H1 (cell line): ENCODE results near the gene C11orf98. TPM values are rescaled to one million over a fixed set of nuclear protein-coding genes. Genes with fewer than 3 reads are reported as not detected.

Experiments used
- CTCF ChIA-PET: fragments of 300-600 bp; sonication (Branson Sonifier 250); formaldehyde crosslinking; loops from one replicate; lab custom pipeline; 2021; ENCODE audit not compliant: partially characterized antibody; lab: Charles Lee
- POLR2A ChIA-PET: fragments of 300-600 bp; sonication (Branson Sonifier 250); formaldehyde crosslinking; loops from one replicate; lab custom pipeline; 2021; ENCODE audit warnings: inconsistent platforms; ENCODE audit not compliant: partially characterized antibody; lab: Charles Lee
- DNase-seq, 2 experiments: peaks; one replicate each; pipeline versions ENCODE4 v3.0.0 to v3.0.0-alpha.2; 2010 to 2022; ENCODE audit warnings: low spot score in 2 of 2, low read depth in 1 of 2, mixed read lengths in 1 of 2
- FAIRE-seq: peaks from 2 replicates; lab custom pipeline; 2011; peaks lifted over from hg19 to GRCh38; lab: Jason Lieb, UNC
- H2AFZ ChIP-seq: 2 replicates; pipeline ENCODE4 v1.8.1; 2012; ENCODE audit warnings: low read length, inconsistent platforms
- H2AK5ac ChIP-seq: 2 replicates; pipeline ENCODE4 v1.6.1; 2013; ENCODE audit warnings: low read depth, low read length
- H2BK120ac ChIP-seq: replicated peaks from 2 replicates; pipeline ENCODE3; 2013; ENCODE audit warnings: low read depth, low read length, inconsistent platforms
- H2BK12ac ChIP-seq: 2 replicates; pipeline ENCODE4 v1.6.1; 2013; ENCODE audit warnings: low read depth, low read length
- H2BK15ac ChIP-seq: 2 replicates; pipeline ENCODE4 v1.6.1; 2013; ENCODE audit warnings: low read length
- H2BK20ac ChIP-seq: 2 replicates; pipeline ENCODE4 v1.6.1; 2013; ENCODE audit warnings: low read length
- H2BK5ac ChIP-seq: 2 replicates; pipeline ENCODE4 v1.6.1; 2013; ENCODE audit warnings: low read depth, low read length
- H3K14ac ChIP-seq: 2 replicates; pipeline ENCODE4 v1.6.1; 2013; ENCODE audit warnings: inconsistent platforms; ENCODE audit not compliant: insufficient read length
- H3K18ac ChIP-seq: 2 replicates; pipeline ENCODE4 v1.6.1; 2013; ENCODE audit warnings: low read length; ENCODE audit errors: extremely low read depth
- H3K23ac ChIP-seq: 2 replicates; pipeline ENCODE4 v1.6.1; 2013; ENCODE audit warnings: inconsistent platforms; ENCODE audit not compliant: insufficient read length
- H3K23me2 ChIP-seq: 2 replicates; pipeline ENCODE4 v1.6.1; 2013; ENCODE audit warnings: low read depth, low read length
- H3K27ac ChIP-seq: 2 replicates; pipeline ENCODE4 v1.6.1; 2011; ENCODE audit warnings: low read depth, low read length, inconsistent platforms
- H3K27me3 ChIP-seq, 4 experiments: replicated peaks in 1 of 4; 1 replicate in 1 of 4; 2 replicates in 3 of 4; pipeline versions ENCODE4 v1.6.1 to v1.8.1; 2011 to 2013; ENCODE audit warnings: low read length in 3 of 4, mild to moderate bottlenecking in 3 of 4, inconsistent platforms in 2 of 4, mixed read lengths in 2 of 4, moderate library complexity in 1 of 4; ENCODE audit not compliant: control insufficient read depth in 3 of 4, insufficient read depth in 3 of 4; ENCODE audit errors: extremely low read depth in 1 of 4
- H3K36me3 ChIP-seq, 4 experiments: 2 replicates each; pipeline versions ENCODE4 v1.6.1 to v1.8.1; 2011 to 2013; ENCODE audit warnings: mild to moderate bottlenecking in 4 of 4, low read length in 3 of 4, moderate library complexity in 2 of 4, control low read depth in 1 of 4, inconsistent platforms in 1 of 4; ENCODE audit not compliant: insufficient read depth in 4 of 4, control insufficient read depth in 2 of 4
- H3K4ac ChIP-seq: replicated peaks from 2 replicates; pipeline ENCODE3; 2013; ENCODE audit warnings: low read length, low read depth, mixed read lengths, inconsistent platforms; ENCODE audit not compliant: insufficient read length
- H3K4me1 ChIP-seq, 4 experiments: replicated peaks in 1 of 4; 1 replicate in 1 of 4; 2 replicates in 3 of 4; pipeline versions ENCODE4 v1.6.1 to v1.8.1; 2011 to 2013; ENCODE audit warnings: low read length in 3 of 4, inconsistent platforms in 2 of 4, mixed read lengths in 1 of 4; ENCODE audit not compliant: insufficient read depth in 4 of 4, control insufficient read depth in 3 of 4
- H3K4me2 ChIP-seq, 2 experiments: 2 replicates each; pipeline versions ENCODE4 v1.6.1 to v1.8.1; 2011 to 2013; ENCODE audit warnings: low read depth in 2 of 2, low read length in 2 of 2, control low read depth in 1 of 2, inconsistent platforms in 1 of 2, mild to moderate bottlenecking in 1 of 2; ENCODE audit not compliant: insufficient read depth in 1 of 2
- H3K4me3 ChIP-seq, 4 experiments: fragments of 200-600, 300-600 bp in 1 of 4; sonication (generic), shearing (Covaris generic), sonication (Bioruptor Twin) in 1 of 4; 2 replicates each; pipeline versions ENCODE4 v1.5.1 to v1.8.1; 2011 to 2016; ENCODE audit warnings: low read length in 4 of 4, low read depth in 3 of 4, control low read depth in 2 of 4, inconsistent platforms in 2 of 4, mild to moderate bottlenecking in 2 of 4, mixed read lengths in 1 of 4, moderate library complexity in 1 of 4; ENCODE audit not compliant: insufficient read depth in 2 of 4; ENCODE audit errors: extremely low read depth in 1 of 4
- H3K56ac ChIP-seq: replicated peaks from 2 replicates; pipeline ENCODE3; 2013; ENCODE audit warnings: low read depth, mild to moderate bottlenecking, mixed read lengths, low read length, inconsistent platforms; ENCODE audit not compliant: insufficient read length
- H3K79me1 ChIP-seq: 2 replicates; pipeline ENCODE4 v1.6.1; 2013; ENCODE audit warnings: low read depth, low read length, control low read depth
- H3K79me2 ChIP-seq, 2 experiments: 2 replicates each; pipeline versions ENCODE4 v1.6.1 to v1.8.1; 2012 to 2013; ENCODE audit warnings: low read length in 2 of 2, mild to moderate bottlenecking in 2 of 2, inconsistent platforms in 1 of 2; ENCODE audit not compliant: insufficient read depth in 2 of 2, control insufficient read depth in 1 of 2
- H3K9ac ChIP-seq, 4 experiments: replicated peaks in 1 of 4; 1 replicate in 1 of 4; 2 replicates in 3 of 4; pipeline versions ENCODE4 v1.6.1 to v1.8.1; 2011 to 2013; ENCODE audit warnings: low read depth in 3 of 4, low read length in 3 of 4, control low read depth in 2 of 4, mild to moderate bottlenecking in 2 of 4, moderate library complexity in 2 of 4, inconsistent platforms in 1 of 4; ENCODE audit errors: extremely low read depth in 1 of 4
- H3K9me3 ChIP-seq, 2 experiments: 2 replicates each; pipeline versions ENCODE4 v1.6.1 to v1.8.1; 2012 to 2013; ENCODE audit warnings: mild to moderate bottlenecking in 2 of 2, moderate library complexity in 2 of 2, control low read depth in 1 of 2, inconsistent platforms in 1 of 2, low read depth in 1 of 2, low read length in 1 of 2, mixed read lengths in 1 of 2; ENCODE audit not compliant: insufficient read depth in 2 of 2
- H4K20me1 ChIP-seq, 2 experiments: replicated peaks in 1 of 2; 2 replicates each; pipeline versions ENCODE3 to v1.8.1; 2011 to 2013; ENCODE audit warnings: inconsistent platforms in 2 of 2, low read length in 2 of 2, mild to moderate bottlenecking in 1 of 2; ENCODE audit not compliant: insufficient read depth in 2 of 2, control insufficient read depth in 1 of 2
- H4K5ac ChIP-seq: 2 replicates; pipeline ENCODE4 v1.6.1; 2013; ENCODE audit warnings: low read length, low read depth, mixed read lengths, inconsistent platforms; ENCODE audit not compliant: insufficient read length
- H4K8ac ChIP-seq: 2 replicates; pipeline ENCODE4 v1.8.0; 2013; ENCODE audit warnings: mild to moderate bottlenecking, moderate library complexity, low read length, inconsistent platforms; ENCODE audit not compliant: insufficient read depth; ENCODE audit errors: extremely low read depth
- H4K91ac ChIP-seq: replicated peaks from 2 replicates; pipeline ENCODE3; 2013; ENCODE audit warnings: low read length, mixed read lengths, inconsistent platforms; ENCODE audit not compliant: insufficient read length
- BACH1 ChIP-seq: IDR thresholded peaks from 2 replicates; pipeline ENCODE4 v1.6.1; 2012; ENCODE audit warnings: low read length, improper control_type of control experiment
- CEBPB ChIP-seq: IDR thresholded peaks from 2 replicates; pipeline ENCODE4 v1.6.1; 2012; ENCODE audit warnings: low read depth, low read length
- CTBP2 ChIP-seq: IDR thresholded peaks from 2 replicates; pipeline ENCODE4 v1.7.0; 2011; ENCODE audit warnings: borderline replicate concordance, mild to moderate bottlenecking, moderate library complexity, mixed read lengths, low read length; ENCODE audit not compliant: insufficient read depth, insufficient read length
- E2F6 ChIP-seq: IDR thresholded peaks from 2 replicates; pipeline ENCODE4 v1.6.1; 2012; ENCODE audit warnings: inconsistent platforms
- EP300 ChIP-seq, 2 experiments: IDR thresholded peaks; 1 replicate in 1 of 2; 2 replicates in 1 of 2; pipeline ENCODE4 v1.6.1; 2011 to 2012; ENCODE audit warnings: low read depth in 2 of 2, low read length in 2 of 2, mild to moderate bottlenecking in 2 of 2, borderline replicate concordance in 1 of 2, inconsistent platforms in 1 of 2, moderate library complexity in 1 of 2
- EZH2 ChIP-seq: fragments of 200-600 bp; sonication (generic); IDR thresholded peaks from 2 replicates; pipeline ENCODE4 v1.7.1; 2012; ENCODE audit warnings: low read depth, mild to moderate bottlenecking, moderate library complexity, low read length, inconsistent platforms; ENCODE audit not compliant: severe bottlenecking
- FOSL1 ChIP-seq: IDR thresholded peaks from 2 replicates; pipeline ENCODE4 v1.6.1; 2011; ENCODE audit warnings: mild to moderate bottlenecking, low read depth, low read length, moderate library complexity; ENCODE audit not compliant: insufficient read depth
- GTF2F1 ChIP-seq: IDR thresholded peaks from 2 replicates; pipeline ENCODE4 v1.6.1; 2012; ENCODE audit warnings: low read depth, low read length, improper control_type of control experiment, borderline replicate concordance
- HDAC6 ChIP-seq: IDR thresholded peaks from one replicate; pipeline ENCODE4 v1.7.1; 2012; ENCODE audit warnings: low read depth, mild to moderate bottlenecking, inconsistent platforms, low read length, moderate library complexity
- KDM5A ChIP-seq: fragments of 200-600 bp; IDR thresholded peaks from 2 replicates; pipeline ENCODE4 v1.7.1; 2012; ENCODE audit warnings: mild to moderate bottlenecking, low read length, inconsistent platforms, mixed read lengths
- SUZ12 ChIP-seq: fragments of 200-600 bp; sonication (generic); IDR thresholded peaks from 2 replicates; pipeline ENCODE4 v1.6.1; 2012; ENCODE audit warnings: mild to moderate bottlenecking, inconsistent platforms, low read length, moderate library complexity, mixed read lengths
- TBP ChIP-seq: IDR thresholded peaks from 2 replicates; pipeline ENCODE4 v1.6.1; 2011; ENCODE audit warnings: low read depth, low read length, improper control_type of control experiment
- TCF12 ChIP-seq: IDR thresholded peaks from 2 replicates; pipeline ENCODE4 v1.6.1; 2011; ENCODE audit warnings: low read depth, mild to moderate bottlenecking, low read length
- whole genome bisulfite sequencing, 2 experiments: shearing (Covaris generic) in 1 of 2; methylation state at CpG; one replicate each; pipeline versions ENCODE4 v1.1.6 to v1.1.7; 2013 to 2015; ENCODE audit warnings: low lambda C conversion rate in 2 of 2, mixed read lengths in 2 of 2, inconsistent platforms in 1 of 2, low coverage in 1 of 2, missing lambda C conversion rate in 1 of 2; ENCODE audit not compliant: insufficient replicate concordance in 2 of 2, insufficient coverage in 1 of 2, insufficient read length in 1 of 2; ENCODE audit errors: extremely low coverage in 1 of 2, missing lambda C conversion rate in 1 of 2; 5-methylcytosine and 5-hydroxymethylcytosine counted together
- polyA plus RNA-seq, 7 experiments: library from polyadenylated mRNA; depleted of rRNA in 3 of 7; stranded (reverse) in 5 of 7; unstranded in 2 of 7; fragments of >200 nt in 5 of 7; fragments of 200-250 nt in 2 of 7; gene quantifications; 1 replicate in 5 of 7; 2 replicates in 1 of 7; 4 replicates in 1 of 7; pipeline versions ENCODE4 v1.2.1 to v1.2.3, GENCODE V29; 2011 to 2013; ENCODE audit warnings: missing spikeins in 2 of 7, mixed read lengths in 2 of 7
- total RNA-seq: library from RNA; stranded (reverse); fragmentation: NEBNext Ultra II Directional; extraction: Animal tissue kit (Norgen Biotek cat#: 25700); gene quantifications from 2 replicates; pipeline ENCODE4 v1.2.1, GENCODE V29; 2021

C11orf98 gene
- total and polyA plus RNA-seq, 2 of the 8 experiments (the other 6 are each of a cell fraction or from before 2014, with no cell fraction given) = 68.0 to 171 TPM

GRCh38 chr11:62645671-62645945, 19.4 kb downstream of the C11orf98 start:
- ChIA-PET POLR2A (interaction anchor here (0.5 to 50.4 kb wide), 15 partner anchors 8 to 196 kb away, joined by 3 to 2041 read pairs (median 6); partner anchors contain the start of genes B3GAT3, BSCL2, C11orf98 and CSKMT), CTCF (interaction anchor here (0.6 to 1.4 kb wide), 7 partner anchors 9 to 1289 kb away, joined by 3 to 12 read pairs (median 3); partner anchors contain the start of genes C11orf98 and CSKMT)
- Histone ChIP-seq H2BK20ac (no peak overlapping the region), H4K91ac (peak overlapping the region; percentile 89), H3K9ac (peak overlapping the region; percentile 76 to 97 (median 94)), H3K18ac (no peak overlapping the region; the same call in 1 of the 2 replicates), H3K4me1 (no peaks in the 10 kb centered on the region; a peak in 2 of 7 replicates), H3K4me3 (peak overlapping the region; percentile 71 to 99 (median 90)), H2BK15ac (no peak overlapping the region), H3K23ac (no peak overlapping the region), H3K79me2 (peaks cover 7 to 44% of the 10 kb centered on the region in 2 experiments), H4K5ac (peak overlapping the region; percentile 53), H2BK5ac (peak overlapping the region; percentile 79), H3K36me3 (peaks cover 0 to 28% (median 7%) of the 10 kb centered on the region in 4 experiments; a peak in 6 of 8 replicates), H3K9me3 (no peaks in the 10 kb centered on the region), H2AFZ (no peak overlapping the region), H3K4ac (peak overlapping the region; percentile 92), H2BK12ac (0 out of 2 replicates have a peak overlapping the region, but pooled peaks have one; percentile 2), H2AK5ac (no peak overlapping the region), H3K27ac (peak overlapping the region; percentile 90; the same call in 1 of the 2 replicates), H3K56ac (no peak overlapping the region), H3K14ac (no peak overlapping the region), H3K27me3 (no peaks in the 10 kb centered on the region), H3K23me2 (peaks cover 5% of the 10 kb centered on the region; the same call in 1 of the 2 replicates), H3K4me2 (peak overlapping the region; percentile 78 to 81), H3K79me1 (peaks cover 10% of the 10 kb centered on the region), H4K8ac (peak overlapping the region; percentile 98; the same call in 1 of the 2 replicates), H4K20me1 (peaks cover 3 to 18% of the 10 kb centered on the region in 2 experiments), H2BK120ac (no peak overlapping the region)
- DNase-seq = no peak
- FAIRE-seq = no peak
- WGBS, 2 experiments = 39% methylated on average over 11 of the region's 11 CpGs; no CpG with 5 or more reads in 1 of the 2 experiments
- no peak for TF ChIP-seq SUZ12
- TF ChIP-seq CTBP2 = no peak
- no peak for TF ChIP-seq FOSL1
- no peak for TF ChIP-seq GTF2F1
- no peak for TF ChIP-seq EZH2
- TF ChIP-seq KDM5A = no peak
- TF ChIP-seq TCF12 = no peak
- TF ChIP-seq BACH1 = no peak
- TF ChIP-seq CEBPB = no peak
- no peak for TF ChIP-seq E2F6
- no peak for TF ChIP-seq TBP
- TF ChIP-seq EP300 (IDR thresholded peaks at IDR 0.05; ENCODE audit: borderline replicate concordance in 1 of 2, low read depth in 2 of 2, low read length in 2 of 2) = no peak
- TF ChIP-seq HDAC6 = no peak
